ENCODE results near the gene GALNTL6.
"Not testable (repeated sequence)": the region's sequence is repeated elsewhere in the genome, so short reads cannot be mapped to it uniquely, and the experiment has no call there.

GALNTL6 gene

GRCh38 chr4:172683021-172683420 is 869.8 kb downstream of the GALNTL6 start:
- H3K4me3 ChIP-seq (ENCODE audit: low read depth, low read length), result no peak overlapping the region
- no peak for DNase-seq (ENCODE audit: low read depth)

- DNase-seq (ENCODE audit: low read depth), result no peak
- no peak overlapping the region for H3K4me3 ChIP-seq (ENCODE audit: low read depth, low read length)
These were observed 872.8 kb downstream of the GALNTL6 start for GRCh38 chr4:172686021-172686420.

DNA sequence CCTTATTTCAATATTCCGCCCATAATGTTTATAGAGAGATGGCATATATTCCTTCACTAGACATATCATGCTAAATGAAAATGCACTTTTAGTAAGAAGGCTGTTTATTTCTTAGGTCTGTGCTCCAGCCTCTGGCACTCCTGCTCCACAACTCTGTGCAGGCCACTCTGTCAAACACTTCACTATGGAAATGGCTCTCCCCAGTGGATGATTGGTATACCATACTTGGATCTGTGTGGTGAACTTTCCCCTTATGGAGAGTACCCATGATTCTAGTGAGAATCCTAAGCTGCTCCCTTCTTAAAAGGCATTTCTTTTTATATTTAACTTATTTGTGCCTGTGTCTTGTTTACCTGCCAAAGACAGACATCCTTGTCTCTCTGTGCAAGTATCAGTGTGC is 875.3 kb downstream of the GALNTL6 start:
- DNase-seq (ENCODE audit: low read depth), result no peak
- no peak overlapping the region for H3K4me3 ChIP-seq (ENCODE audit: low read depth, low read length)

DNA sequence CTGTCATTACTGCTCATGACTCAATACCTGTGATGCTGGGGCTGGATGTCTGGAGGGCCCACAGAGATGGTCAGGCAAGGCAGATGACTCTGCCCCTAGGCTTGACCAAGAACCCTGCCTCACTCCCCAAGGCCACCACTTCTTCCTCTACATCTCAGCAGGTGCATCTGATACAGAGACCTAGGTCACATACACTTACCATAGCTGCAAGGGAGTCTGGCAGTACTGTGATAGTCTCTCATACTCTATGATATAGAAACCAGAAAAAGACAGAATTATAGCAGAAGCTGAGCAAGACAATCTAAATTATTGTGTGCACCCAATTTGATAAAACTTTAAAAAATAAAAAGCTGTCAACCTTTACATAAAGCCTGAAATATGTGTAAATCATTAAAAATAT is 878.3 kb downstream of the GALNTL6 start:
- H3K4me3 ChIP-seq (ENCODE audit: low read depth, low read length), result no peak overlapping the region

GRCh38 chr4:172692701-172693100 is 879.5 kb downstream of the GALNTL6 start:
- DNase-seq (ENCODE audit: low read depth), result no peak
- no peak overlapping the region for H3K4me3 ChIP-seq (ENCODE audit: low read depth, low read length)

More for the DNA sequence above, 878.3 kb downstream of the GALNTL6 start:
- DNase-seq (ENCODE audit: low read depth), result no peak

- H3K4me3 ChIP-seq (ENCODE audit: low read depth, low read length), result no peak overlapping the region
- DNase-seq (ENCODE audit: low read depth), result no peak
These were observed 885.1 kb downstream of the GALNTL6 start for GRCh38 chr4:172698256-172698655.

DNA sequence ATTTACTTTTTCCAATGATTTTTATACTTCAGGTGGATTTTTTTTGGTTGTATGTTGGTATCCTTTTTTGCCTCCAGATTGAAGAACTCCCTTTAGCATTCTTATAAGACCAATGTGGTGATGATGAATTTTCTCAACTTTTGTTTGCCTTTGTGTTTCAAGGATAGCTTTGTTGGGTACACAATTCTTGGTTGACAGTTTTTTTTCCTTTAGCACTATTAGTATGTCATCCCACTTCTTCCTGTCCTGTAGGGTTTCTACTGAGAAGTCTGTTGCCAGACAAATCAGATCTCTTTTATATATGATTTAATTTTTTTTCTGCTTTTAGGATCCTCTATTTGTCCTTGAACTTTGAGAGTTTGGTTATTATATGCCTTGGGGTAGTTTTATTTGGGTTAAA is 892.4 kb downstream of the GALNTL6 start:
- H3K4me3 ChIP-seq (ENCODE audit: low read depth, low read length), result no peak overlapping the region
- no peak for DNase-seq (ENCODE audit: low read depth)

GRCh38 chr4:172706000-172706399 is 892.8 kb downstream of the GALNTL6 start:
- no peak for DNase-seq (ENCODE audit: low read depth)
- no peak overlapping the region for H3K4me3 ChIP-seq (ENCODE audit: low read depth, low read length)

GRCh38 chr4:172707622-172708021 is 894.4 kb downstream of the GALNTL6 start:
- H3K4me3 ChIP-seq (ENCODE audit: low read depth, low read length), result no peak overlapping the region
- no peak for DNase-seq (ENCODE audit: low read depth)

DNA sequence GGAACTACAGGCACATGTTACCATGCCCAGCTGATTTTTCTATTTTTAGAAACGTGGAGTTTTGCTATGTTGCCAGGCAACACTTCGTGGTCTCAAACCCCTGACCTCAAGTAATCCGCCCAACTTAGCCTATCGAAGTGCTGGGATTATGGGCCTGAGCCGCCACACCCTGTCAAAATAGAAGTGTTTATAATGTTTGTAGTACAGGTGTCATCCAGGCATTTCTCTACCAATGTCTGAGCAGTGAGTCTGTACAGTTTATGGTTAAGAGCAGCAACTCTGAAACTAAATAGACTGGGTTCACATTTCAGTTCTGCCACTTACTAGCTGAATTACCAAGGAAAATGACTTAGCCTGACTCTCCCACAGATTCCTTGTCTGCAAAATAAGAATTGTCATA is 895.0 kb downstream of the GALNTL6 start:
- DNase-seq (ENCODE audit: low read depth), result no peak
- H3K4me3 ChIP-seq (ENCODE audit: low read depth, low read length), result no peak overlapping the region

- H3K4me3 ChIP-seq (ENCODE audit: low read depth, low read length), result no peak overlapping the region
- DNase-seq (ENCODE audit: low read depth), result no peak
These were observed 896.2 kb downstream of the GALNTL6 start for GRCh38 chr4:172709376-172709775.

DNA sequence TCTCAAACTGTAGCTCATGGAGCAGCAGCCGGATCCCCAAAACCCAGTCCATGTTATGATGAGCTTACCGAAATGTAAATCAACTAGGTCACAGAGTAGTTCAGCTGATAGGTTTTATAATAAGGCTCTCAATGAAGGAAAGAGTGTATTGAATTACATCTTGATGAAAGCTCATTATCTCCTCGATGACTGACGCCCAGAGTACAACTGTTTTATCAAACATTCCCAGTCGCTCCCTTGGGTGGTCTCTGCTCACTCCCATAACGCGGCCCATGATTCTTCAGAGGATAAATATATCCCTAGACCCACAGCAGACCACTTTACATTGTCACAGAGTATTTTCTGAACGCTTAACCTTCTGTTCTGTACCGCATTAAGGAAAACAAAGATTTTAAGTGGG is 903.1 kb downstream of the GALNTL6 start:
- H3K4me3 ChIP-seq (ENCODE audit: low read depth, low read length), result no peak overlapping the region
- no peak for DNase-seq (ENCODE audit: low read depth)

DNA sequence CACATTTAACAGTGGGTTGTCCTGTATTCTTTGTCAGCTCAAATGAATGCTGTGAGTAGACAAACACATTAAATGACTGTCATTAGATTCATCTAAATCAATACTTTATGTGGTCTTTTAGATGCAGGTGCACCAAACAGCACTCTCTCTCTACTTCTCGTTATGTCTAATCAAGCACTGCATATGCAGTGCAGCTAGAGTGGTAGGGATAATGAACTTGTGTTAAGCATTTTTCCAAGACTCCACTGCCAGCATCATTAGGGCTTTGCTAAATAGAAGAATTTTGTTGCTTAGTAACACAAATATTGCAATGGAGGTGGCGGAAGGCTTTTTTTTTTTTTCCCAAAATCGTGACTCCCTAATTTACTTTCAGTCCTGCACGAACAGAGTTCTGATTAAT is 908.5 kb downstream of the GALNTL6 start:
- no peak overlapping the region for H3K4me3 ChIP-seq (ENCODE audit: low read depth, low read length)
- DNase-seq (ENCODE audit: low read depth), result no peak

GRCh38 chr4:172725581-172725980 is 912.4 kb downstream of the GALNTL6 start:
- DNase-seq (ENCODE audit: low read depth), result no peak

GRCh38 chr4:172726001-172726423 is 912.8 kb downstream of the GALNTL6 start:
- no peak for DNase-seq (ENCODE audit: low read depth)
- no peak overlapping the region for H3K4me3 ChIP-seq (ENCODE audit: low read depth, low read length)

More at GRCh38 chr4:172725581-172725980, 912.4 kb downstream of the GALNTL6 start:
- H3K4me3 ChIP-seq (ENCODE audit: low read depth, low read length), result no peak overlapping the region

DNA sequence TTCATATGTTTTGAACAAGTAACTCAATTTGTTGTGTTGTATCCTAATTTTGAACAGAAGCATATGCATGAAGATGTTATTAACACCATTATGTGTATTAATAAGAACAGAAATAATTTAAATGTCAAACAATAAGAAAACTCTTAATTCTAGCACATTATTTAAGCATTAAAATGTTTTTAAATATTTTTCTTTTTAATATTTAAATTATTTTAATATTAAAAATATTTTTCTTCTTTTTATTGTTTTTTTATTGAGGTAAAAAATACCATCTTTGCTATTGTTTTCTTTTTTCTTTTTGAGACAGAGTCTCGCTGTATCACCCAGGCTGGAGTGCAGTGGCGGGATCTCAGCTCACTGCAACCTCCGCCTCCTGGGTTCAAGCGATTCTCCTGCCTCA is 914.4 kb downstream of the GALNTL6 start:
- no peak for DNase-seq (ENCODE audit: low read depth)
- no peak overlapping the region for H3K4me3 ChIP-seq (ENCODE audit: low read depth, low read length)

DNA sequence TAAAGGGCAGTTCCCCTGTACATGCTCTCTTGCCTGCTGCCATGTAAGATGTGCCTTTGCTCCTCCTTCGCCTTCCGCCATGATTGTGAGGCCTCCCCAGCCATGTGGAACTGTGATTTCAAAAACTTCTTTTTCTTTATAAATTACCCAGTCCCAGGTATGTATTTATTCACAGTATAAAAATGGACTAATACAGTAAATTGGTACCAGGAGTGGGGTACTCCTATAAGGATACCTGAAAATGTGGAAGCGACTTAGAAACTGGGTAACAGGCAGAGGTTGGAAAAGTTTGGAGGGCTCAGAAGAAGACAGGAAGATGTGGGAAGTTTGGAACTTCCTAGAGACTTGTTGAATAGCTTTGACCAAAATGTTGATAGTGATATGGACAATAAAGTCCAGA is 920.4 kb downstream of the GALNTL6 start:
- DNase-seq (ENCODE audit: low read depth); H3K4me3 ChIP-seq (ENCODE audit: low read depth, low read length): not testable (repeated sequence)

GRCh38 chr4:172734555-172734954 is 921.4 kb downstream of the GALNTL6 start:
- no peak for DNase-seq (ENCODE audit: low read depth)
- no peak overlapping the region for H3K4me3 ChIP-seq (ENCODE audit: low read depth, low read length)

DNA sequence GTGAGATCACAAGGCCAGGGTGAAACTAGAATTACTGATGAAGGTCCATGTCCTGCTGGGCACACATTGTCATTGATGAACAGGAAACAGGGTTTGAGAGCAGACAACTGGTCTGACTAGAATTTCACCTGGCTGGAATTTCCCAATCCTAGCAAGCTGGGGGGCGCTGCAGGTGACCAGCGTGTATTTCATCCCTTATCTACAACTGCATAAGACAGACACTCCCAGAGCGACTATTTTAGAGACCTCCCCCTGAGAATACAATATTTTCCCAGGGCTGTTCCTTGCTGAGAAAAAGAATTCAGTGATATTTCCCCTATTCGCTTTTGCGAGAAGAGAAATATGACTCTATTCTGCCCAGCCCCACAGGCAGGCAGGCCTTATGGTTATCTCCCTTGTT is 922.8 kb downstream of the GALNTL6 start:
- no peak overlapping the region for H3K4me3 ChIP-seq (ENCODE audit: low read depth, low read length)
- DNase-seq (ENCODE audit: low read depth), result no peak

DNA sequence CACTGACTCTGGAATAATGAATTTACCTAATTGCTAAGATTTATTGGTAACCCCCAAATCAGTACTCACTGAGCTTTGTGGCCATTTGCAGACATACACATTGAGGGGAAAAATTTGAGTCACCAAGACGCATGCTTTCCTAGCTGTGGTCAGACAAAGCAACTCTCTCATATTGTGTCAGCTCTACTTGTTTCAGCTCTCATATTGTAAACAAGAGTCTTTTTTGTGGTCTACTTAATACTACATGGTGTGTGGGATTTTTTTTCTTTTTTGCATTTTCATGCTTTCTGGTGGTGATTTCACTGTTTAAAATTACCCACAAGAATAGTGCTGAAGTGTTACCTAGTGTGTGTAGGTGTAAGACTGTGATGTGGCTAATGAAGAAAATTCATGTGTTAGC is 927.2 kb downstream of the GALNTL6 start:
- H3K4me3 ChIP-seq (ENCODE audit: low read depth, low read length), result no peak overlapping the region
- DNase-seq (ENCODE audit: low read depth), result no peak

DNA sequence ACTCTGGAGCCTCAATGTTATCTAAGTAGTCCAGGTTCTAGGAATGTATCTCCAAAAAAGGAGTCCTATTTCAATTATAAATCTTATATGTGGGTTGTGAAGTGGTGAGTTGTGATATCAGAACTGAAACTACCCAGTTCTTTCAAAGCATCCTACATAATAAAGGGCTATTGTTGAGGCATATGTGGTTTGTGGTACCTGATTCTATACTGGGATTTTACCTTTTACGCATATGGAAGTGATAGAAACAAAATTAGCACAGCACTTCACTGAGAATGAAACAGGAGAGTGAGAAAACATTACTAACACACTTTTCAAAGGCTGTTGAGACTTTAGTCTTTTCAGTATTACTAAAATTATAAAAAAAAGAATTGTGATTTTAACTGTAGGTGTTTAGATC is 937.7 kb downstream of the GALNTL6 start:
- no peak for DNase-seq (ENCODE audit: low read depth)
- no peak overlapping the region for H3K4me3 ChIP-seq (ENCODE audit: low read depth, low read length)

DNA sequence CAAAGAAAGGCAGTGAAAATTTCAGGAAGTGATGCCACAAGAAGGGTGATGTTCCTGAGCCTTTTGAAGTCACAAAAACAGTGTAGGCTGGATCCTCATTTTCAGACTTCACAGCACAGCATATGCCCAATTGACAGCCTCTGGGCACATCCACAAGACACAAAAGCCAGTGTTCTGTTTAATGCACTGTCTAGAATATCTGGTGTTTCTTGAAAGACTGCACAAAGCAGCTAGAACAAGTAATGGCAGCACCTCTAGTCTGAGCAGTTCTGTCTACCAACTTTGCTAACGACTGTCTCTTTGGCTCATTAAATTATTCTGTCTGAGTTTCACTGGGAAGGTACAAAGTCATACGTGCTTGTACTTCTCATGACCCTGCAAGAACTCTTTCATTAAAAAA is 938.3 kb downstream of the GALNTL6 start:
- no peak overlapping the region for H3K4me3 ChIP-seq (ENCODE audit: low read depth, low read length)
- no peak for DNase-seq (ENCODE audit: low read depth)

All from skeletal muscle cell (primary cell).